ENCODE measurements around the gene ZIC4. TPM values are rescaled to one million over a fixed set of nuclear protein-coding genes. Genes with fewer than 3 reads are reported as not detected.

The ZIC4 gene
- polyA plus RNA-seq, 3 donors, result not detected

DNA sequence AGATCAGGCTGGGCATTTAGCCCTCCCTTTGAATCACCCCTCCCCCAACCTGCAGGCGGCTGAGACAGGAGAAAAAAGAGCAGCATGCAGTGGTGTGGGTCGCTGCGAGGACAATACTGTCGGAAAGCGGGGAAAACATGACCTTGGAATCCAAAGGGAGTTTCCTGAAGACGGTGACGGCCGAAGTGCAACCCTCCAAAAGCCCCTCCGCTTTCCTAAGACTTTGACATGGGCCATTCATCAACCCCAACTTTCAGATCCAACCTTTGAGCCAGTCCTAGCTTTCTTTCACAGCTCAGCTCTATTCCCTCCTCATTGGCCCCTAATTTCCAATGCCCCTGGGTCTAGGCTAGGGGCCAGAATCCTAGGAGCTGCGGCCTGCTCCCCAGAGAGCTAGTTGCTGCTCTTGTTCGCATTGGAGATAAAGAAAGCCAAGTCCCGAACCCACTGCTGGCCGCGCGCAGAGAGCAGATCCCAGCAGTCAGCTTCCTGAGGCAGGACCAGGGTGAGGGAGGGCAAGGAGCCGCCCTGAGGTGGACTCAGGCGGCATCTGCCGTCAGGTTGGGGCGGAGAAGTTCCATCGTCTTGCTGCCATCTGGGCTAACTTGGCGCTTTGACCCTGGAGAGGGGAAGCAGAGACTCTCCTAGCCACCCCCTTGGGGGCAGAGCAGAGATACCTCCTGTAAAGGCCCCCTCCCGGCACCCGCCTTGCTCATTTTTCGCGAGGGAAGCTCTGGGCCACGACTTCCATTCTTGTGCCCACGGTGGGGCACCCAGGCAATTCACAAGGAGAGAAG is 914 bp downstream of the ZIC4 start:
- Histone ChIP-seq H4K20me1 (ENCODE audit: insufficient read depth, low read length) (no peaks in the 10 kb centered on the region), H3K27ac (ENCODE audit: low read depth in 1 of 2, low read length in 2 of 2) (no peak overlapping the region), H3K4me2 (replicated peaks; ENCODE audit: extremely low read depth, low read length, poor library complexity, severe bottlenecking) (no peak overlapping the region), H2AFZ (ENCODE audit: insufficient read depth, low read depth, low read length, poor library complexity, severe bottlenecking) (no peak overlapping the region), H3K4me3 (replicated peaks in 1 of 3; ENCODE audit: low read depth in 2 of 3, low read length in 3 of 3) (no peak overlapping the region), H3K36me3 (replicated peaks in 1 of 2; ENCODE audit: control insufficient read depth in 1 of 2, insufficient read depth in 2 of 2, low read length in 2 of 2) (no peaks in the 10 kb centered on the region), H3K9me3 (replicated peaks in 1 of 2; ENCODE audit: control insufficient read depth in 1 of 2, insufficient read depth in 1 of 2, low read length in 2 of 2) (peaks cover 29 to 87% of the 10 kb centered on the region in 2 donors), H3K4me1 (ENCODE audit: control insufficient read depth in 1 of 2, insufficient read depth in 2 of 2, low read length in 2 of 2) (peaks cover 0 to 4% of the 10 kb centered on the region in 2 donors), H3K9ac (ENCODE audit: insufficient read depth, low read length, poor library complexity, severe bottlenecking) (no peak overlapping the region), H3K27me3 (ENCODE audit: control insufficient read depth in 2 of 2, insufficient read depth in 2 of 2, low read length in 2 of 2) (peaks cover 72 to 98% of the 10 kb centered on the region in 2 donors), H3K79me2 (ENCODE audit: insufficient read depth, low read length) (no peaks in the 10 kb centered on the region)
- TF ChIP-seq, protein P1, sequence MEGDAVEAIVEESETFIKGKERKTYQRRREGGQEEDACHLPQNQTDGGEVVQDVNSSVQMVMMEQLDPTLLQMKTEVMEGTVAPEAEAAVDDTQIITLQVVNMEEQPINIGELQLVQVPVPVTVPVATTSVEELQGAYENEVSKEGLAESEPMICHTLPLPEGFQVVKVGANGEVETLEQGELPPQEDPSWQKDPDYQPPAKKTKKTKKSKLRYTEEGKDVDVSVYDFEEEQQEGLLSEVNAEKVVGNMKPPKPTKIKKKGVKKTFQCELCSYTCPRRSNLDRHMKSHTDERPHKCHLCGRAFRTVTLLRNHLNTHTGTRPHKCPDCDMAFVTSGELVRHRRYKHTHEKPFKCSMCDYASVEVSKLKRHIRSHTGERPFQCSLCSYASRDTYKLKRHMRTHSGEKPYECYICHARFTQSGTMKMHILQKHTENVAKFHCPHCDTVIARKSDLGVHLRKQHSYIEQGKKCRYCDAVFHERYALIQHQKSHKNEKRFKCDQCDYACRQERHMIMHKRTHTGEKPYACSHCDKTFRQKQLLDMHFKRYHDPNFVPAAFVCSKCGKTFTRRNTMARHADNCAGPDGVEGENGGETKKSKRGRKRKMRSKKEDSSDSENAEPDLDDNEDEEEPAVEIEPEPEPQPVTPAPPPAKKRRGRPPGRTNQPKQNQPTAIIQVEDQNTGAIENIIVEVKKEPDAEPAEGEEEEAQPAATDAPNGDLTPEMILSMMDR (IDR thresholded peaks at IDR 0.05), result no peak
- Mint-ChIP-seq H3K4me3 (peak overlapping the region in 1 of 2 donors; percentile 73), H3K27me3 (ENCODE audit: low read depth in 3 of 3) (peaks cover 90 to 95% (median 95%) of the 10 kb centered on the region in 3 donors), H3K36me3 (peaks cover 18 to 28% of the 10 kb centered on the region in 2 donors), H3K9me3 (peaks cover 27 to 73% (median 61%) of the 10 kb centered on the region in 7 donors), H3K27ac (peak overlapping the region in 1 of 7 donors; percentile 42), H3K4me1 (peaks cover 7% of the 10 kb centered on the region)
- no peak for DNase-seq
- intact Hi-C loops (cut with micrococcal nuclease), result no loop called here
- 5% methylated on average over 24 of the region's 27 CpGs for WGBS (ENCODE audit: insufficient coverage)

DNA sequence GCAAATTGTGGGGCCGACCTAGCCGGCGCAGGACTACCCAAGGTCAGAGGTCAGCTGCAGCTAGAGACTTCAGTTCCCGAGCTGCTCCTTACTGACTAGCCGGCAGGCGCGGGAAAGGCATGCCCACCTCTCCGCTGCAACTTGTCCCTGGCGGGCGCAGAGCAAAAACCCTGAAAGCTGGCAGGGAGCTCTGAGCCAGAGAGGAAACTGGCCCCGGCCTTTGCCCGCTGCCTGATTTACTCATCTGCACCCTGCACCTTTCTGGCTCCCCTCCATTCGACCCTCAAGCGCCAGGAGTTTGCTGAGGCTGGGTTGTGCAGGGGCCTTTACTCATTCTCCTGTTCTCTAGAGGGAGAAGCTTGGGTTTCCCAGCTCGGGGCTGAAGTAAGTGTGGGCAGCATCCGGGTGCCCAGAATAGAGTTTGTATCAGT is 1.5 kb downstream of the ZIC4 start:
- no peaks in the 10 kb centered on the region for H4K20me1 ChIP-seq (ENCODE audit: insufficient read depth, low read length)
- peaks cover 29 to 84% of the 10 kb centered on the region in 2 donors for H3K9me3 ChIP-seq (replicated peaks in 1 of 2; ENCODE audit: control insufficient read depth in 1 of 2, insufficient read depth in 1 of 2, low read length in 2 of 2)
- H2AFZ ChIP-seq (ENCODE audit: insufficient read depth, low read depth, low read length, poor library complexity, severe bottlenecking), result no peak overlapping the region
- intact Hi-C loops (cut with micrococcal nuclease), result no loop called here
- no peak overlapping the region for H3K9ac ChIP-seq (ENCODE audit: insufficient read depth, low read length, poor library complexity, severe bottlenecking)
- H3K36me3 ChIP-seq (replicated peaks in 1 of 2; ENCODE audit: control insufficient read depth in 1 of 2, insufficient read depth in 2 of 2, low read length in 2 of 2), result no peaks in the 10 kb centered on the region
- H3K4me2 ChIP-seq (replicated peaks; ENCODE audit: extremely low read depth, low read length, poor library complexity, severe bottlenecking), result no peak overlapping the region
- H3K4me1 ChIP-seq (ENCODE audit: control insufficient read depth in 1 of 2, insufficient read depth in 2 of 2, low read length in 2 of 2), result no peaks in the 10 kb centered on the region
- H3K4me1 Mint-ChIP-seq, result peaks cover 7% of the 10 kb centered on the region
- 6% methylated on average over 10 of the region's 16 CpGs for WGBS (ENCODE audit: insufficient coverage)
- H3K27ac Mint-ChIP-seq, result no peak overlapping the region
- H3K27me3 ChIP-seq (ENCODE audit: control insufficient read depth in 2 of 2, insufficient read depth in 2 of 2, low read length in 2 of 2), result peaks cover 74 to 98% of the 10 kb centered on the region in 2 donors
- no peak overlapping the region for H3K27ac ChIP-seq (ENCODE audit: low read depth in 1 of 2, low read length in 2 of 2)
- DNase-seq, result no peak
- H3K79me2 ChIP-seq (ENCODE audit: insufficient read depth, low read length), result no peaks in the 10 kb centered on the region
- TF ChIP-seq, protein P1 (IDR thresholded peaks at IDR 0.05), result no peak
- peaks cover 93 to 94% (median 93%) of the 10 kb centered on the region in 3 donors for H3K27me3 Mint-ChIP-seq (ENCODE audit: low read depth in 3 of 3)
- H3K36me3 Mint-ChIP-seq, result peaks cover 18 to 28% of the 10 kb centered on the region in 2 donors
- peak overlapping the region in 1 of 2 donors; percentile 73 for H3K4me3 Mint-ChIP-seq
- peaks cover 27 to 70% (median 61%) of the 10 kb centered on the region in 7 donors for H3K9me3 Mint-ChIP-seq
- no peak overlapping the region for H3K4me3 ChIP-seq (replicated peaks in 1 of 3; ENCODE audit: low read depth in 2 of 3, low read length in 3 of 3)

All from CD14-positive monocyte (primary cell).